Osteocyte (in vitro differentiated cells): ENCODE results near the gene CETP. TPM values are rescaled to one million over a fixed set of nuclear protein-coding genes. Genes with fewer than 3 reads are reported as not detected.
"Not testable (repeated sequence)": the region's sequence is repeated elsewhere in the genome, so short reads cannot be mapped to it uniquely, and the experiment has no call there.

ENCODE experiments used
- DNase-seq: peaks from one replicate; pipeline ENCODE4 v3.0.0; 2021; ENCODE audit warnings: mixed read lengths; ENCODE audit not compliant: unreplicated experiment; ENCODE audit errors: extremely low spot score
- H3K27ac Mint-ChIP-seq: one replicate; pipeline ENCODE4 v1.8.0; 2021; ENCODE audit warnings: mild to moderate bottlenecking, mixed read lengths; ENCODE audit not compliant: unreplicated experiment
- H3K27me3 Mint-ChIP-seq: one replicate; pipeline ENCODE4 v1.8.0; 2021; ENCODE audit warnings: mixed read lengths; ENCODE audit not compliant: unreplicated experiment
- H3K36me3 Mint-ChIP-seq: one replicate; pipeline ENCODE4 v1.8.0; 2021; ENCODE audit warnings: mixed read lengths; ENCODE audit not compliant: unreplicated experiment
- H3K4me1 Mint-ChIP-seq: one replicate; pipeline ENCODE4 v1.8.0; 2021; ENCODE audit warnings: mixed read lengths; ENCODE audit not compliant: unreplicated experiment
- H3K4me3 Mint-ChIP-seq: one replicate; pipeline ENCODE4 v1.8.0; 2021; ENCODE audit warnings: mild to moderate bottlenecking, moderate library complexity, mixed read lengths; ENCODE audit not compliant: unreplicated experiment
- H3K9me3 Mint-ChIP-seq: one replicate; pipeline ENCODE4 v1.8.0; 2021; ENCODE audit warnings: mixed read lengths; ENCODE audit not compliant: unreplicated experiment
- total RNA-seq: library from RNA; stranded (reverse); gene quantifications from 2 replicates; pipeline ENCODE4 v1.2.1, GENCODE V29; 2021
- TF ChIP-seq, protein P1 (sequence below): fragments of 200-600 bp; sonication (generic); IDR thresholded peaks from 2 replicates; pipeline ENCODE4 v1.5.0; 2021; ENCODE audit warnings: antibody characterized with exemption, mild to moderate bottlenecking, moderate library complexity

The CETP gene
- total RNA-seq, 1 donor from 2014 or later: not detected

DNA sequence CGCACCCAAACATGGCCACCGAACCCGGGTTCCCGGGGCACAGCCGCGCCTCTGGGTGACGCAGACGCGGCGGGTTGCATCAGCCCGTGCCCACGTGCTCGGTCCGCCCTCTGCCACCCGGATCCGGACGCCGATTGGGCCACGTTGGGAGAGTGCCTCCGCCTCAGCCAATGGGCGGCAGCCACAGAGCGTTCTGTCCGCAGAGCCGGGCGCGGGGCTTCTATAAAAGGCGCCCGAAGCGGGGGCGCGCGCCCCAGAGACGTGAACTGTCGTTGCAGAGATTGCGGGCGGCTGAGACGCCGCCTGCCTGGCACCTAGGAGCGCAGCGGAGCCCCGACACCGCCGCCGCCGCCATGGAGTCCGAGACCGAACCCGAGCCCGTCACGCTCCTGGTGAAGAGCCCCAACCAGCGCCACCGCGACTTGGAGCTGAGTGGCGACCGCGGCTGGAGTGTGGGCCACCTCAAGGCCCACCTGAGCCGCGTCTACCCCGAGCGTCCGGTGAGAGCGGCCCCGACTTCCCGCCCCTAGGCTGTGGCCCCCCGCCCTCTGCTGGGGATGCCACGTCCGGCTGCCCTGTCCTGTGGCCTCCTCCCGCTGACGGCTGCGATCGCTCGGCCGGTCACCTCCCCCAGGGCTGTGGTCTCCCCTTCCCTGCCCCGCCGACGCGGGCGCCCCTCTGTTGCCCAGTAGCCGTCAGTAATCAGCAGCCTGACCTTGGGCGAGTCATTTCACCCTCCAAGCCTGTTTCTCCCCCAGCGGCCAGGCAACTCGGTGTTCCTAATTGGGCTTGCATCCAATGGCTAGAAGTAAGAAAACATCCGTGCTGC, 29.6 kb upstream of the CETP start, which contains the start of gene HERPUD1:
Gene HERPUD1 (plus strand): TSS at position 251 of the 829 bp plus-strand sequence. CDS start 103 bp downstream, at position 354.
- Mint-ChIP-seq H3K27me3 (no peaks in the 10 kb centered on the region), H3K27ac (peak within 1 kb of the TSS; percentile 95), H3K9me3 (no peaks in the 10 kb centered on the region), H3K36me3 (peaks cover 37% of the 10 kb centered on the region), H3K4me3 (peak within 1 kb of the TSS; percentile 98), H3K4me1 (peaks cover 38% of the 10 kb centered on the region)
- peak; percentile 100 for DNase-seq
- TF ChIP-seq, protein P1, sequence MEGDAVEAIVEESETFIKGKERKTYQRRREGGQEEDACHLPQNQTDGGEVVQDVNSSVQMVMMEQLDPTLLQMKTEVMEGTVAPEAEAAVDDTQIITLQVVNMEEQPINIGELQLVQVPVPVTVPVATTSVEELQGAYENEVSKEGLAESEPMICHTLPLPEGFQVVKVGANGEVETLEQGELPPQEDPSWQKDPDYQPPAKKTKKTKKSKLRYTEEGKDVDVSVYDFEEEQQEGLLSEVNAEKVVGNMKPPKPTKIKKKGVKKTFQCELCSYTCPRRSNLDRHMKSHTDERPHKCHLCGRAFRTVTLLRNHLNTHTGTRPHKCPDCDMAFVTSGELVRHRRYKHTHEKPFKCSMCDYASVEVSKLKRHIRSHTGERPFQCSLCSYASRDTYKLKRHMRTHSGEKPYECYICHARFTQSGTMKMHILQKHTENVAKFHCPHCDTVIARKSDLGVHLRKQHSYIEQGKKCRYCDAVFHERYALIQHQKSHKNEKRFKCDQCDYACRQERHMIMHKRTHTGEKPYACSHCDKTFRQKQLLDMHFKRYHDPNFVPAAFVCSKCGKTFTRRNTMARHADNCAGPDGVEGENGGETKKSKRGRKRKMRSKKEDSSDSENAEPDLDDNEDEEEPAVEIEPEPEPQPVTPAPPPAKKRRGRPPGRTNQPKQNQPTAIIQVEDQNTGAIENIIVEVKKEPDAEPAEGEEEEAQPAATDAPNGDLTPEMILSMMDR: peak; percentile 22

DNA sequence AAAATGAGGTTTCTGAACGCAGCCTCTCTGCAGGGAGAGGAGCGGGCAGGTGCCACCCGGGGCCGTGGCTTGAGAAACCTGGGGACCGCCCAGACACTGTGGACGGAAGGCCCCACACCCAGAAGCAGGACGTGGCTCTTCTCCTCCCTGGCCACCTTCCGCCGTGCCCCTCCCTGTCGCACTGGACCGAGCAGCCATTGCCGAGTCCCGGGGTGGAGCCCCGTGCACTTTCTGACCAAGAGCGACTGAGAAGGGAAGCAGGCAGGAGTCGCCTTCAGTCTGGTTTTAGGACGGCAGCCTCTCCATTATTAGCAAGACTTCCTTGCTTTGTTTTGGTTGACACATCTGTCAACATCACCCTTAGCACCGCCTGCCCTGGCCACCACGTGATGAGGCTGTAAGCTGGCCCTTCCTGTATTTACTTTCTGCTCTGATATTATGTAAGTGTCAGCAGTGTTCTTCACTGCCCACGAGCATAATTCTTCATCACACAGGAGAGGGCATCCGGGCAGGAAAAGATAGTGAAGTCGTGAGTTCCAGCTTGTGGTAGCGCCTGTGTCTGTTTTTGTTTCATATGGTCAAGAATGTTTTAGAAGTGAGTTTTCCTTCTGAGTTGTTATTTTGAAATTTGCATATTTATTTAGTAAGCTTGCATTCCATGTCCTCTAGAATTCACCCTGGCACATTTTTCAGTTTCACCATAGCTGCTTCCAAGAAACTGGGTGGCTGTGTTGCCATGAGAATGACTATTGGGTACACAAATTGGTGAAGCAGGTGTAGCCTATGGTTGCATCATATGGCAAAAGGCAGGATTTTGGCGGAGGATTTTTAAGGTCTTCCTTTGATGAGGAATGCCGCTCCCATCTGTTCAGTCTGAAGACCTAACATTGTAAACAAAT, 28.8 kb upstream of the CETP start:
- peak overlapping the region; percentile 98 for H3K4me3 Mint-ChIP-seq
- no peaks in the 10 kb centered on the region for H3K9me3 Mint-ChIP-seq
- H3K4me1 Mint-ChIP-seq: peaks cover 46% of the 10 kb centered on the region
- H3K27ac Mint-ChIP-seq: peak overlapping the region; percentile 95
- TF ChIP-seq, protein P1: no peak
- peaks cover 45% of the 10 kb centered on the region for H3K36me3 Mint-ChIP-seq
- DNase-seq: no peak
- no peaks in the 10 kb centered on the region for H3K27me3 Mint-ChIP-seq

DNA sequence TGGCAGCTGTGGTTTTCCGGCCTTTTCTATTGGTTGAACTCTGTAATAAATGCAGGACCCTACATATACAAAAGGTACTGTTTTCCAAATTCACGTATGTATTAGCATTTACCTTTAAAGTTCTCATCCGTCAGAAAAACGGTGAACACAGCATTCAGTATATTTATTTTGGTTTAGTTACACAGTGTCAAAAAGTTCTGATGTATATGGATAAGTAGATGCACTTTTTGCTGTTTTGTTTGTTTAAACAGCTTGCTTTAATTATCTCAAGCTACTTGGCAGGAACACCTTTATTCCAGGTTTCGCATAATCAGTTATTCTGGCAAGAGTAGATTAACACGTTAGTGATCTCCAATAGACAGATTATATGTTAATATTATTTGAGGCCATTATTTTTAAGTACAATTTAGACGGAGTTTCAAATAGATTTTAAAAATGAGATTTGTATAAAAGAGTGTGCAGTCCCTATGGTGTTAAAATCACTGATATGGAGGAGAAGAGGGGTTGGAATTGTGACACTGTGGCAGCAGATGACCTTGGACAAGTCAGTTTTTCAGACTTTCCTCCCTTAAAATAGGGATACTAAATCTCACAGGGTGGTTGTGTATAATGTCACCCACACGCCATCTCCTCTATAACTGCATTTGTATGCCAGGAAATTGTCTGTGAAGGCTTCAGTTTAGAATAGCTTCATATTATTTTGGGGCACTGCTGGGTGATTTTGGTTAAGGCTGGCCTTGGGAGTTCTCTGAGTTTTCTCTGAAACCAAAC, 27.7 kb upstream of the CETP start:
- H3K27ac Mint-ChIP-seq: peak overlapping the region; percentile 95

DNA sequence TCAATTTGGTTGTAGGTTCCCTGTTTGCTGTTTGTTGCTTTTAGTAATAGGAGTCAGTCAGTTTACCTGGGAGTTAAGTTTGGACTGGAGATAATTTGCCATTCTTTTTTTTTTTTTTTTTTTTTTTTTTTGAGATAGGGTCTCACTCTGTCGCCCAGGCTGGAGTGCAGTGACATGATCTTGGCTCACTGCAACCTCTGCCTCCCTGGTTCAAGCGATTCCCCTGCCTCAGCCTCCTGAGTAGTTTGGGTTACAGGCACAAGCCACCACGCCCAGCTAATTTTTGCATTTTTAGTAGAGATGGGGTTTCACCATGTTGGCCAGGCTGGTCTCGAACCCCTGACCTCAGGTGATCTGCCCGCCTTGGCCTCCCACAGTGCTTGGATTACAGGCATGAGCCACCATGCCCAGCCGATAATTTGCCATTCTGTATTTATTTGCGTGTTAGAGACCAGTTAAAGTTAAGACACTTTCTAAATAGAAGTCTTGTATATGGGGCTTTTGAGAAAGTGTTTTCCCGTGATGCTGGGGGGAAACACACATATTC, 27.1 kb upstream of the CETP start:
- H3K36me3 Mint-ChIP-seq: peaks cover 61% of the 10 kb centered on the region
- not testable (repeated sequence) for DNase-seq, H3K9me3 Mint-ChIP-seq, H3K27me3 Mint-ChIP-seq
- peaks cover 60% of the 10 kb centered on the region for H3K4me1 Mint-ChIP-seq
- peak overlapping the region; percentile 95 for H3K27ac Mint-ChIP-seq
- H3K4me3 Mint-ChIP-seq: peak overlapping the region; percentile 98

More for the DNA sequence above, 27.7 kb upstream of the CETP start:
- Mint-ChIP-seq H3K4me1 (peaks cover 54% of the 10 kb centered on the region), H3K36me3 (peaks cover 55% of the 10 kb centered on the region), H3K27me3 (no peaks in the 10 kb centered on the region), H3K9me3 (no peaks in the 10 kb centered on the region), H3K4me3 (peak overlapping the region; percentile 98)
- DNase-seq: no peak
- TF ChIP-seq, protein P1: no peak

DNA sequence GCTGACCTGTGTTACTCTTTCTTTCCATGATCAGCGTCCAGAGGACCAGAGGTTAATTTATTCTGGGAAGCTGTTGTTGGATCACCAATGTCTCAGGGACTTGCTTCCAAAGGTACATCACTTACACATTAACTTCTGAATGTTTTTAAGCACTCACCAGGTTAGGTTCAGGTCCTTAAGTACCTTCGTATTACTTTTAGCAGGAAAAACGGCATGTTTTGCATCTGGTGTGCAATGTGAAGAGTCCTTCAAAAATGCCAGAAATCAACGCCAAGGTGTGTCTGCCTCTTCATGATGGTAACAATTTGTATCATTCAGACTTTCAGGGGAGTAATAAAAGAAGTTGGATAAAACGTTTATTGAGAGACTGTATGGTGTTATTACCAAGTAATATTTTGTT, 26.5 kb upstream of the CETP start:
- H3K27ac Mint-ChIP-seq: peak overlapping the region; percentile 21
- DNase-seq: no peak
- TF ChIP-seq, protein P1: no peak
- peaks cover 67% of the 10 kb centered on the region for H3K36me3 Mint-ChIP-seq
- H3K4me1 Mint-ChIP-seq: peaks cover 62% of the 10 kb centered on the region
- peak overlapping the region; percentile 98 for H3K4me3 Mint-ChIP-seq
- no peaks in the 10 kb centered on the region for H3K9me3 Mint-ChIP-seq
- H3K27me3 Mint-ChIP-seq: no peaks in the 10 kb centered on the region
